Lower leg skin (tissue), 3 donors: ENCODE results near the gene STEAP3.

Source experiments
- CTCF ChIP-seq, 3 donors: fragments of 450-650 bp; IDR thresholded peaks; one replicate each; pipeline ENCODE4 v1.5.1; 2016; ENCODE audit warnings: antibody characterized with exemption in 3 of 3, mild to moderate bottlenecking in 3 of 3, moderate library complexity in 2 of 3
- POLR2A ChIP-seq, 2 donors: fragments of 450-650 bp; IDR thresholded peaks; one replicate each; pipeline ENCODE4 v1.6.1; 2016 to 2017; ENCODE audit warnings: antibody characterized with exemption in 2 of 2, mild to moderate bottlenecking in 1 of 2, moderate library complexity in 1 of 2

GRCh38 chr2:119283873-119284331 lies 60.3 kb downstream of the STEAP3 start:
- TF ChIP-seq CTCF (IDR thresholded peaks at IDR 0.05) (no peak), POLR2A (IDR thresholded peaks at IDR 0.05) (no peak)
